Activated CD8-positive, alpha-beta T cell treated with anti-CD3 and anti-CD28 coated beads for 36 hours (primary cell): ENCODE measurements around the gene MORF4L2. TPM values are rescaled to one million over a fixed set of nuclear protein-coding genes. Genes with fewer than 3 reads are reported as not detected.
A peak's percentile ranks its signal among the peaks of the same experiment; 100 is the strongest.

Experiments used
- ATAC-seq: fragments of 200-7000 bp; cut with Tn5 transposase; one replicate; pipeline ENCODE4 v1.10.0; 2021; ENCODE audit warnings: mild to moderate bottlenecking, moderate library complexity
- CTCF ChIA-PET: fragments of 350-600 bp; sonication (Branson Sonifier 250); formaldehyde crosslinking; loops from one replicate; lab custom pipeline; 2021; ENCODE audit warnings: antibody characterized with exemption; lab: Charles Lee
- POLR2A ChIA-PET: fragments of 350-600 bp; sonication (Branson Sonifier 250); formaldehyde crosslinking; loops from one replicate; lab custom pipeline; 2021; ENCODE audit warnings: antibody characterized with exemption; lab: Charles Lee
- DNase-seq: peaks from one replicate; pipeline ENCODE4 v3.0.0-alpha.2; 2020
- H3K27ac Mint-ChIP-seq: one replicate; pipeline ENCODE4 v1.8.0; 2021; ENCODE audit warnings: mild to moderate bottlenecking, mixed read lengths
- H3K27me3 Mint-ChIP-seq: one replicate; pipeline ENCODE4 v1.8.0; 2021; ENCODE audit warnings: mixed read lengths
- H3K36me3 Mint-ChIP-seq: one replicate; pipeline ENCODE4 v1.8.0; 2021; ENCODE audit warnings: low read depth, mixed read lengths
- H3K4me1 Mint-ChIP-seq: one replicate; pipeline ENCODE4 v1.8.0; 2021; ENCODE audit warnings: low read depth, mixed read lengths
- H3K4me3 Mint-ChIP-seq: one replicate; pipeline ENCODE4 v1.8.0; 2021; ENCODE audit warnings: mild to moderate bottlenecking, moderate library complexity, mixed read lengths
- H3K9me3 Mint-ChIP-seq: one replicate; pipeline ENCODE4 v1.8.0; 2021; ENCODE audit warnings: mixed read lengths
- intact Hi-C: fragments of 100-400 bp; cut with micrococcal nuclease; formaldehyde crosslinking; loops from one replicate; pipeline ENCODE4 v1.10.0; 2022
- total RNA-seq, 2 experiments: library from RNA; stranded (reverse); gene quantifications; one replicate each; pipeline ENCODE4 v1.2.3, GENCODE V29; 2021
- TF ChIP-seq, protein P1 (sequence below): fragments of 200-600 bp; IDR thresholded peaks from one replicate; pipeline ENCODE4 v1.8.0; 2022; ENCODE audit warnings: antibody characterized with exemption, mild to moderate bottlenecking

MORF4L2 gene, protein sequence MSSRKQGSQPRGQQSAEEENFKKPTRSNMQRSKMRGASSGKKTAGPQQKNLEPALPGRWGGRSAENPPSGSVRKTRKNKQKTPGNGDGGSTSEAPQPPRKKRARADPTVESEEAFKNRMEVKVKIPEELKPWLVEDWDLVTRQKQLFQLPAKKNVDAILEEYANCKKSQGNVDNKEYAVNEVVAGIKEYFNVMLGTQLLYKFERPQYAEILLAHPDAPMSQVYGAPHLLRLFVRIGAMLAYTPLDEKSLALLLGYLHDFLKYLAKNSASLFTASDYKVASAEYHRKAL
- total RNA-seq = 100 to 1,000 TPM; 234 to 239 TPM

DNA sequence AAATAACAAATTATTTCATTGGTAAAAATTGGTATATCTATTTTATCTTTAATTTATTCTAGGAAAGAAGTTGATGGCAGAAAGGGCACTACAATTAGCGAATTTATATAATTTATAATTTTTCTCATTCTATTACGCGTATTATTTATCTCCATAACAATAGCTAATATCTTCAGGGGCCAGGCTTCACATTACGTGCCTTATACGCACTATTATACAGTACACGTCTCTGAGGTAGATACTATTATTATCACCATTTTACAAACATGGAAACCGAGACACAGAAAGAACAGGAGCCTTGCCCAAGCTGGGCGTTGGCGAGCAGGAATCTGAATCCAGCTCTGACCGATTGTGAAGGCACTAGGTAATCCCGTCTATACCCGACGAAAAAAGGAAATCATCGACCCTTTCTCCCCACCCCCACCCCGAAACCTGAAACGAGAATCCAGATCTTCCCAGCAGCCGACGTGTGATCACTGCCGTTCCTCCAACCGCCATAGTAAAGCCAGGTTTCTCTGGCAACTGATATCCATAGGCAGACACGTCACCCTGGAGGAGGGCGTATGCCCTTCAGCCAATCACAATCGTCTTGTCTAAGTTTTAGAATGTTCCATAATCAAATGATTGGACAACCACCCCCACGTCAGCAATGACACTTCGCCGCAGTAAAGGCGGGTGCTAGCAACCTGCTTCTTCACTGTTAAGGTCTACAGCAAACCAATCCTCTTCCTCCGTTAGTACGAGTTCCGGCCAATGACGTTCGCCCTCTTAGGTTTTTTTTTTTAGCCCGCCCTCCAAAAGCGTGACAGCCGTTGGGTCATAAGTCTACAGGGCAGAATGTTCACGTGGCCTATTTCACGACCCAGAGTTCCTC is at the start of gene MORF4L2:
MORF4L2 (minus strand) TSS at position 501 of the 874 bp plus-strand sequence. CDS start 9,672 bp downstream, outside the sequence.
- Mint-ChIP-seq H3K36me3 (peaks cover 20% of the 10 kb centered on the region), H3K9me3 (no peaks in the 10 kb centered on the region), H3K4me3 (no peak within 1 kb of the TSS), H3K4me1 (peaks cover 14% of the 10 kb centered on the region), H3K27ac (peak within 1 kb of the TSS; percentile 96), H3K27me3 (no peaks in the 10 kb centered on the region)
- intact Hi-C loops = loop anchor here (5.0 to 10.0 kb wide), 3 partner anchors 52 to 152 kb away; no protein-coding TSS in a partner anchor
- ChIA-PET POLR2A (interaction anchor here (0.6 kb wide), 1 partner anchor 77 kb away, joined by 3 read pairs; no protein-coding TSS in a partner anchor), CTCF (interaction anchor here (1.0 kb wide), 1 partner anchor 10 kb away, joined by 3 read pairs; no protein-coding TSS in a partner anchor)
- TF ChIP-seq, protein P1, sequence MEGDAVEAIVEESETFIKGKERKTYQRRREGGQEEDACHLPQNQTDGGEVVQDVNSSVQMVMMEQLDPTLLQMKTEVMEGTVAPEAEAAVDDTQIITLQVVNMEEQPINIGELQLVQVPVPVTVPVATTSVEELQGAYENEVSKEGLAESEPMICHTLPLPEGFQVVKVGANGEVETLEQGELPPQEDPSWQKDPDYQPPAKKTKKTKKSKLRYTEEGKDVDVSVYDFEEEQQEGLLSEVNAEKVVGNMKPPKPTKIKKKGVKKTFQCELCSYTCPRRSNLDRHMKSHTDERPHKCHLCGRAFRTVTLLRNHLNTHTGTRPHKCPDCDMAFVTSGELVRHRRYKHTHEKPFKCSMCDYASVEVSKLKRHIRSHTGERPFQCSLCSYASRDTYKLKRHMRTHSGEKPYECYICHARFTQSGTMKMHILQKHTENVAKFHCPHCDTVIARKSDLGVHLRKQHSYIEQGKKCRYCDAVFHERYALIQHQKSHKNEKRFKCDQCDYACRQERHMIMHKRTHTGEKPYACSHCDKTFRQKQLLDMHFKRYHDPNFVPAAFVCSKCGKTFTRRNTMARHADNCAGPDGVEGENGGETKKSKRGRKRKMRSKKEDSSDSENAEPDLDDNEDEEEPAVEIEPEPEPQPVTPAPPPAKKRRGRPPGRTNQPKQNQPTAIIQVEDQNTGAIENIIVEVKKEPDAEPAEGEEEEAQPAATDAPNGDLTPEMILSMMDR = no peak
- ATAC-seq (peak; percentile 89), DNase-seq (peak; percentile 93)

DNA sequence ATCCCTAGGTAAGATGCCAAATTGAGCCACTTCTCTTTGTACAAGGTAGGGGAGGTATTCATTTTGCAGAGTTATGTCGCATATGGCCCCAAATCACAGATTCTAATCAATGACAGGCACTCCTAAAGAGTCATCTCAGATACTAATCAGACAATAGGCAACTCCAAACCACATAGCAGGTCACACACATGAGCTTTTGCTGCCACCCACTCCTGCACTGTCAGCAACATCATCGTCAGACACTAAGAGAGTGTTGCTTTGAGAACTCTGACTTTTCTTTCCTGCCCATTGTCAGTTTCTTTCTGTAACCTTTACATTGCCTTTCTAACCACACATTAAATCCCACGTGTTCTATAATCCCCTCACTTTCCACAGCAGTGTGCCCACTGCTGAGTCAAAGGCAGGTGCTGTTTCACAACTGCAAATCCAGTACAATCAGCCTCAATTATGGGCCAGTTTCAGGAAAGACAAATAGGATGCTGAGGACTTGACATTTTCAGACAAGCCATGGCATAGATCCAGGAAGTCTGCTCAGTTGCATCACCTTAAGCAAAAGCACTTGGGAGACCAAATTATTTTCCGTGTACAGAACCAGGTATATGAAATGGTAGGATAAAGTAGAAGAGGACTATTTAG is 47.7 kb upstream of the MORF4L2 start:
- peaks cover 1% of the 10 kb centered on the region for H3K27me3 Mint-ChIP-seq
- DNase-seq (peak; percentile 27), ATAC-seq (peak; percentile 68)
- intact Hi-C loops = no loop called here
- no peak overlapping the region for H3K4me3 Mint-ChIP-seq
- H3K9me3 Mint-ChIP-seq = no peaks in the 10 kb centered on the region
- ChIA-PET CTCF (no interaction called here), POLR2A (no interaction called here)
- no peaks in the 10 kb centered on the region for H3K36me3 Mint-ChIP-seq
- H3K4me1 Mint-ChIP-seq = peaks cover 12% of the 10 kb centered on the region
- TF ChIP-seq, protein P1 = no peak
- H3K27ac Mint-ChIP-seq = no peak overlapping the region

DNA sequence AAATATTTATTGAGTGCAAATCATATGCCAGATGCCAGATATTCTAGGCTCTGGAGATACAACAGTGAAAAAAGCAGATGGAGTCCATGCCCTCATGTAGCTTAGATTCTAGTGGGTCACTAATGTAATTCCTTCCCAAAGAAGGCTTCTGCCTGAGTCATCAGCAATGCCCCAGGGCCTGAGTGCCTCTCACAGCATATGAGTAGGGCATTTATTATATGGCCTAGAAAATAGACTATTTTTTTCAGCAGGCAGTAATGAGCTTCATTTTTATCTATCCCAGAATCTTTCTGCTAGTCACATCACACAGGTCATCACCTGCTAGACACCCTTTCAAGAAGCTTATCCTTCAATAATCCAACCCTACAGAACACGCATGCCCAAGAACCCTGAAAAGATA is 46.5 kb upstream of the MORF4L2 start:
- ATAC-seq (no peak), DNase-seq (no peak)
- Mint-ChIP-seq H3K9me3 (no peaks in the 10 kb centered on the region), H3K4me3 (no peak overlapping the region), H3K27ac (no peak overlapping the region), H3K36me3 (no peaks in the 10 kb centered on the region), H3K27me3 (peaks cover 1% of the 10 kb centered on the region), H3K4me1 (peaks cover 12% of the 10 kb centered on the region)
- TF ChIP-seq, protein P1 = no peak
- CTCF ChIA-PET = no interaction called here
- intact Hi-C loops = no loop called here
- POLR2A ChIA-PET = no interaction called here

DNA sequence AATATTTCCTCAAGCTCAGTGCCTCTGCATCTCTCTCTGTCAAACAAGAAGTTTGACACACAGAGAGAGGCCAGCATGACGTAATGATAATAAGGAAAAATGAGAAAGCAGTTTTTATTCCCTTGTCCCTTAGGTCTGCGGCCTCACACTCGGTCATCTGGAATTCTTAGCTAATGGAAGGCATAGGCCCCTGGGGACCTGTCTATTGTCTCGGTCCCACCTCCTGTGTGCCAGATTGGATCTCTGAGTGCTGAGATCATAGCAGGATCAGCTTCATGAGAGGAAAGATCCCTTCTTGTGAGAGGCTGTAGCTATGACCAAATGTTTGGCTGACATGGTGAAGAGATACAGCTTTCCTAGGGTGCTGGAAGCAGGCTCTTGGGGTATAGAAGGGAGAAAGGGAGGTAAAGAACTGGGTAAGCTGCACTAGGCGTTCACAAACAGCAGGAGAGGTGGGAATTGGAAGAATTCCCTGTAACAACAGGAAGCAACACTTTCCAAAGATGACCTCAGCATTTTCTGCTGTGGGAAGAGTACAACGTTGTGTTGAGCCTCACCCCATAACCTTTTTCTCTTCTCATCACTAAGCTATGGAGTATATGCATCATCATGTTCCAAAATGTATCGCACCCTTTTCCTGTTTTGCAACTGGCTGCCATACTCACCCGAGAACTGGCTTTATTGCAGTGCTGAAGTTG is 44.4 kb upstream of the MORF4L2 start:
- no peaks in the 10 kb centered on the region for H3K9me3 Mint-ChIP-seq
- no peak for DNase-seq
- peaks cover 12% of the 10 kb centered on the region for H3K4me1 Mint-ChIP-seq
- ChIA-PET CTCF (no interaction called here), POLR2A (no interaction called here)
- intact Hi-C loops = no loop called here
- no peaks in the 10 kb centered on the region for H3K36me3 Mint-ChIP-seq
- no peak overlapping the region for H3K4me3 Mint-ChIP-seq
- H3K27me3 Mint-ChIP-seq = peaks cover 1% of the 10 kb centered on the region
- no peak for ATAC-seq
- no peak overlapping the region for H3K27ac Mint-ChIP-seq
- TF ChIP-seq, protein P1 = no peak
